Vagina (tissue), 2 donors: ENCODE results near the gene ITPR1.

Source experiments
- POLR2AphosphoS5 ChIP-seq, 2 donors: sonication (generic); formaldehyde crosslinking; IDR thresholded peaks; one replicate each; pipeline ENCODE4 v1.9.0; 2017; ENCODE audit warnings: antibody characterized with exemption in 2 of 2, mild to moderate bottlenecking in 2 of 2, low read depth in 1 of 2; ENCODE audit not compliant: insufficient read depth in 1 of 2
- TF ChIP-seq, protein P1 (sequence below), 3 experiments: fragments of 450-650 bp in 2 of 3; fragments of 200-600 bp in 1 of 3; sonication (generic) in 1 of 3; IDR thresholded peaks; one replicate each; pipeline ENCODE4 v1.5.1; 2017 to 2019; ENCODE audit warnings: antibody characterized with exemption in 3 of 3, mild to moderate bottlenecking in 2 of 3, moderate library complexity in 2 of 3

- TF ChIP-seq, protein P1, sequence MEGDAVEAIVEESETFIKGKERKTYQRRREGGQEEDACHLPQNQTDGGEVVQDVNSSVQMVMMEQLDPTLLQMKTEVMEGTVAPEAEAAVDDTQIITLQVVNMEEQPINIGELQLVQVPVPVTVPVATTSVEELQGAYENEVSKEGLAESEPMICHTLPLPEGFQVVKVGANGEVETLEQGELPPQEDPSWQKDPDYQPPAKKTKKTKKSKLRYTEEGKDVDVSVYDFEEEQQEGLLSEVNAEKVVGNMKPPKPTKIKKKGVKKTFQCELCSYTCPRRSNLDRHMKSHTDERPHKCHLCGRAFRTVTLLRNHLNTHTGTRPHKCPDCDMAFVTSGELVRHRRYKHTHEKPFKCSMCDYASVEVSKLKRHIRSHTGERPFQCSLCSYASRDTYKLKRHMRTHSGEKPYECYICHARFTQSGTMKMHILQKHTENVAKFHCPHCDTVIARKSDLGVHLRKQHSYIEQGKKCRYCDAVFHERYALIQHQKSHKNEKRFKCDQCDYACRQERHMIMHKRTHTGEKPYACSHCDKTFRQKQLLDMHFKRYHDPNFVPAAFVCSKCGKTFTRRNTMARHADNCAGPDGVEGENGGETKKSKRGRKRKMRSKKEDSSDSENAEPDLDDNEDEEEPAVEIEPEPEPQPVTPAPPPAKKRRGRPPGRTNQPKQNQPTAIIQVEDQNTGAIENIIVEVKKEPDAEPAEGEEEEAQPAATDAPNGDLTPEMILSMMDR (IDR thresholded peaks at IDR 0.05) = no peak
- TF ChIP-seq POLR2AphosphoS5 (IDR thresholded peaks at IDR 0.05; ENCODE audit: insufficient read depth in 1 of 2, low read depth in 1 of 2) = peak in 1 of 2 donors; percentile 24
Observed at GRCh38 chr3:4794798-4795197, 301.6 kb downstream of the ITPR1 start.
